Airway epithelial cell (primary cell): ENCODE data around the gene OR6P1. TPM values are rescaled to one million over a fixed set of nuclear protein-coding genes. Genes with fewer than 3 reads are reported as not detected.

Experiments used
- total RNA-seq: library from RNA; depleted of rRNA; stranded (reverse); fragments of >200 nt; gene quantifications from 2 replicates; pipeline ENCODE4 v1.2.3, GENCODE V29; 2015

The OR6P1 gene, protein sequence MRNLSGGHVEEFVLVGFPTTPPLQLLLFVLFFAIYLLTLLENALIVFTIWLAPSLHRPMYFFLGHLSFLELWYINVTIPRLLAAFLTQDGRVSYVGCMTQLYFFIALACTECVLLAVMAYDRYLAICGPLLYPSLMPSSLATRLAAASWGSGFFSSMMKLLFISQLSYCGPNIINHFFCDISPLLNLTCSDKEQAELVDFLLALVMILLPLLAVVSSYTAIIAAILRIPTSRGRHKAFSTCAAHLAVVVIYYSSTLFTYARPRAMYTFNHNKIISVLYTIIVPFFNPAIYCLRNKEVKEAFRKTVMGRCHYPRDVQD
- total RNA-seq, result not detected in 2 replicates

DNA sequence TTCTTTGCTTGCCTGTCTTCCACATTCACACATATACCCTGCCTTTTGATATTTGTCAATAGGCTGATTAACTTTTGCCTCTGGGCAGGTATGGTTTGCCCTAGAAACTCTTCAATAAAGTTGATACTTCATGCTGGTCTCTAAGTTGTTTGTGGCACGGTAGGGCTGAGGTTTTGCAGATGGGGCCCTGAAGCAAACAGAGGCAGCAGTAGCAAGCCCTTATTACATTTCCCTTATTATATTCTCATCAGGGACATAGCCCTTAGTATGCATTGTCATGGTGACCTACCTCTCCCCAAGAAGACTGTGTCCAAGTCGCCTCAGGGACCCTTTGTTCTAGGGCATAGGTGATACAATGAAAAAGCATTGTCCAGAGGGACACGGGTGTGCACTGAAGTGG lies at the start of gene OR6P1:
TSS of gene OR6P1 (minus strand) at position 101 of the 400 bp plus-strand sequence. CDS start 6,976 bp downstream, outside the sequence.

DNA sequence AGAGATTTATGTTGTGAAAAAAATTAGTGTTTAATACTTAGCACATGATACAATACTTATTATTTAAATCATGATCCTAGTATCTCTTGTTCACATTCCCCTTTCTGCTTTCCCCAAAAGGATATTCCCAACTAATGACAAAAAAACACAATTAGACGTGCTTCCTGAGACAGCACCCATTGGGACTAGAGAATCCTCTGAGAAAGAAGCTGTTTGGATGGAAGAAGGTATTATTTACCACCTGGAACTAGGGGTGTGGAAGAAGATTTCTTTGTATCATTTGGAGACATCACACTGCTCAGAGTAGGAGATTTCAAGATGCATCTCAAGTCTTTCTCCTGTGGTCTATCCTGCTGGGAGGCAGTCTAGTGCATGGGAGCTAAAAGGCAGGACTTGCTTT lies 34.6 kb upstream of the OR6P1 start, which contains the start of gene OR10Z1:
TSS of gene OR10Z1 (plus strand) at position 301 of the 400 bp plus-strand sequence. CDS start 1,171 bp downstream, outside the sequence.

DNA sequence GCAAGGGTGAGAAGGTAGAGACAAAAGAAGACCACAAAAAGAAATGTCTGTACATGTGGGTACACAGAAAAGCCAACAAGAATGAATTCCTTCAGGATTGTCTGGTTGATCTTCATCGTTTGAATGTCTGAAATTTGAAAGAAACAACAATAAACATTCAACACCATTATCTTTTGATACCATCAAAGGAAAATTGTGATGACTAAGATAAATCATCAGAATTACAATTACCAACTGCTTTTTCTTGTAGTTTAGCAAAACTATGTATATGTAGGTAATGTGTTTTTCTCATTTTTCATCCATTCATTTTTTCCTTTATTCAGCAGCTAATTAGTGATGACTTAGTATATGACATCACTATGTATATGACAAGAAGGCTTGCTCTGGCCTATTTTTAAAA lies 9.4 kb upstream of the OR6P1 start, which contains the start of gene OR10X1:
TSS of gene OR10X1 (minus strand) at position 167 of the 400 bp plus-strand sequence. CDS start at position 167, 0 bp downstream.

DNA sequence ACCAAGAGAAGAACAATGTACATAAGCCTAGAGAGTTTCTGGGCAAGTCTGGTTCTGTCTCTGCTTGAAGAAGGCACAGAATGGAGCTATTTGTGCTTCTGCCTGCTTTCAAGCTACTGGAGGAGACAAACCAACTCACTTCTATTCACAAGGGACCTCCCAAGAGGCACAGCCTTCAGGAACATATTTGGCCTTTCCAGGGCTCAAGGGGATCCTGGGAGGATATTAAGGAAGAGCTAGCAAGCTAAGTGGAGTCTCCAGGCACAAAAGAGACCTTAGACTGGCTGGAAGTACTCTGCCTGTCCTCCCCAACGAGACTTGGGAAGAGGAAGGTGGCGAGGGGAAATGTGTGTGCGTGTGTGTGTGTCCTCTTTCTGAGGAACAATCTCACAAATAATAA lies 16.0 kb downstream of the OR6P1 start, which contains the start of gene OR6Y1:
TSS of gene OR6Y1 (minus strand) at position 54 of the 400 bp plus-strand sequence. CDS start 6,300 bp downstream, outside the sequence.

Other genes starting within 250 kb of the OR6P1 start
- gene CD1B, start 239.0 kb downstream of the OR6P1 start, total RNA-seq, result not detected in 2 replicates
- gene CD1E, start 216.7 kb downstream of the OR6P1 start, total RNA-seq, result not detected in 2 replicates
- not detected in 2 replicates for gene OR10T2, start 171.1 kb downstream of the OR6P1 start, total RNA-seq
- gene OR10K2, start 144.3 kb downstream of the OR6P1 start, total RNA-seq, result not detected in 2 replicates
- not detected in 2 replicates for gene OR10K1, start 108.7 kb downstream of the OR6P1 start, total RNA-seq
- not detected in 2 replicates for gene OR10R2, start 98.4 kb downstream of the OR6P1 start, total RNA-seq
- not detected in 2 replicates for gene OR6Y1, start 16.2 kb downstream of the OR6P1 start, total RNA-seq
- not detected in 2 replicates for gene OR10X1, start 9.3 kb upstream of the OR6P1 start, total RNA-seq
- not detected in 2 replicates for gene OR10Z1, start 34.7 kb upstream of the OR6P1 start, total RNA-seq
- not detected in 2 replicates for gene SPTA1, start 116.1 kb upstream of the OR6P1 start, total RNA-seq
- not detected in 2 replicates for gene OR6K2, start 130.1 kb upstream of the OR6P1 start, total RNA-seq
- gene OR6K3, start 150.1 kb upstream of the OR6P1 start, total RNA-seq, result not detected in 2 replicates
- gene OR6K6, start 184.1 kb upstream of the OR6P1 start, total RNA-seq, result not detected in 2 replicates
- gene OR6N1, start 201.6 kb upstream of the OR6P1 start, total RNA-seq, result not detected in 2 replicates
- not detected in 2 replicates for gene OR6N2, start 210.6 kb upstream of the OR6P1 start, total RNA-seq